ENCODE data around the gene MAP4K4. TPM values are rescaled to one million over a fixed set of nuclear protein-coding genes. Genes with fewer than 3 reads are reported as not detected.

MAP4K4 gene
- total and polyA plus RNA-seq, 2 of the 13 experiments (the other 11 are each of a cell fraction or from before 2014, with no cell fraction given): 105 to 264 TPM

- no peak for TF ChIP-seq ZBTB44 (CRISPR knock-in tag; IDR thresholded peaks at IDR 0.05)
- TF ChIP-seq ZNF780A (CRISPR knock-in tag; IDR thresholded peaks at IDR 0.05): no peak
- TF ChIP-seq ZNF350 (CRISPR knock-in tag; IDR thresholded peaks at IDR 0.05; ENCODE audit: borderline replicate concordance, low read depth): no peak
- no peak for TF ChIP-seq ZNF841 (CRISPR knock-in tag; IDR thresholded peaks at IDR 0.05; ENCODE audit: borderline replicate concordance)
- TF ChIP-seq TFAP4 (IDR thresholded peaks at IDR 0.05; ENCODE audit: borderline replicate concordance, low read depth): no peak
- no peak for TF ChIP-seq ZNF280D (CRISPR knock-in tag; IDR thresholded peaks at IDR 0.05)
- TF ChIP-seq RARG (CRISPR knock-in tag; IDR thresholded peaks at IDR 0.05; ENCODE audit: low read depth): no peak
Observed at GRCh38 chr2:101678379-101678778, 19.1 kb upstream of the MAP4K4 start (continued).
